RWPE2 (cell line): ENCODE results near the gene TCF23.

ENCODE experiments used
- ATAC-seq: fragments of 200-7000 bp; cut with Tn5 transposase; 3 replicates; pipeline ENCODE4 v1.9.1; 2021; ENCODE audit warnings: low read depth
- DNase-seq: peaks from one replicate; pipeline ENCODE4 v3.0.0-alpha.2; 2020; ENCODE audit warnings: low spot score
- H3K27ac ChIP-seq: fragments of 450-650 bp; 2 replicates; pipeline ENCODE4 v1.5.1; 2017; ENCODE audit warnings: mild to moderate bottlenecking; ENCODE audit not compliant: poor library complexity, severe bottlenecking
- H3K27me3 ChIP-seq: fragments of 250-450 bp; sonication (Bioruptor Pico); 2 replicates; pipeline ENCODE4 v1.5.1; 2021; ENCODE audit warnings: mild to moderate bottlenecking, moderate library complexity; ENCODE audit not compliant: insufficient read depth, poor library complexity, severe bottlenecking
- H3K36me3 ChIP-seq: fragments of 250-450 bp; sonication (Bioruptor Pico); 2 replicates; pipeline ENCODE4 v1.5.1; 2020; ENCODE audit warnings: low read depth, mild to moderate bottlenecking, moderate library complexity
- H3K4me1 ChIP-seq: fragments of 250-450 bp; sonication (Bioruptor Pico); 2 replicates; pipeline ENCODE4 v1.5.1; 2021; ENCODE audit warnings: mild to moderate bottlenecking, moderate library complexity; ENCODE audit not compliant: insufficient read depth, poor library complexity, severe bottlenecking
- H3K4me3 ChIP-seq: fragments of 250-450 bp; sonication (Bioruptor Pico); 2 replicates; pipeline ENCODE4 v1.5.1; 2021; ENCODE audit warnings: mild to moderate bottlenecking, moderate library complexity; ENCODE audit not compliant: severe bottlenecking
- H3K9me3 ChIP-seq: fragments of 250-450 bp; sonication (Bioruptor Pico); 2 replicates; pipeline ENCODE4 v1.5.1; 2021; ENCODE audit warnings: mild to moderate bottlenecking, moderate library complexity; ENCODE audit not compliant: severe bottlenecking
- CTCF ChIP-seq: fragments of 450-650 bp; IDR thresholded peaks from one replicate; pipeline ENCODE4 v1.5.1; 2017; ENCODE audit warnings: mild to moderate bottlenecking, moderate library complexity; ENCODE audit not compliant: poor library complexity, severe bottlenecking

The TCF23 gene

GRCh38 chr2:27178469-27178868, 29.7 kb downstream of the TCF23 start:
- peaks cover 16% of the 10 kb centered on the region for H3K27me3 ChIP-seq
- no peaks in the 10 kb centered on the region for H3K4me1 ChIP-seq
- no peaks in the 10 kb centered on the region for H3K36me3 ChIP-seq
- no peak for DNase-seq
- ATAC-seq = no peak
- TF ChIP-seq CTCF = no peak
- no peak overlapping the region for H3K27ac ChIP-seq
- no peak overlapping the region for H3K4me3 ChIP-seq
- H3K9me3 ChIP-seq = no peaks in the 10 kb centered on the region

- no peak for TF ChIP-seq CTCF
- no peak for ATAC-seq
- Histone ChIP-seq H3K4me1 (no peaks in the 10 kb centered on the region), H3K36me3 (no peaks in the 10 kb centered on the region), H3K9me3 (no peaks in the 10 kb centered on the region), H3K27ac (no peak overlapping the region), H3K27me3 (peaks cover 6% of the 10 kb centered on the region), H3K4me3 (no peak overlapping the region)
- no peak for DNase-seq
Observed at GRCh38 chr2:27179344-27180000, 30.7 kb downstream of the TCF23 start.

- ATAC-seq = no peak
Observed at GRCh38 chr2:27182346-27182745, 33.5 kb downstream of the TCF23 start.

GRCh38 chr2:27184115-27184514, 35.3 kb downstream of the TCF23 start:
- no peaks in the 10 kb centered on the region for H3K9me3 ChIP-seq
- no peak overlapping the region for H3K4me3 ChIP-seq
- ATAC-seq (no peak), DNase-seq (no peak)
- H3K4me1 ChIP-seq = no peaks in the 10 kb centered on the region
- H3K36me3 ChIP-seq = no peaks in the 10 kb centered on the region
- no peak overlapping the region for H3K27ac ChIP-seq
- TF ChIP-seq CTCF = no peak
- H3K27me3 ChIP-seq = no peaks in the 10 kb centered on the region

More at GRCh38 chr2:27182346-27182745, 33.5 kb downstream of the TCF23 start:
- Histone ChIP-seq H3K4me1 (no peaks in the 10 kb centered on the region), H3K4me3 (no peak overlapping the region), H3K27me3 (no peaks in the 10 kb centered on the region), H3K27ac (no peak overlapping the region), H3K9me3 (no peaks in the 10 kb centered on the region), H3K36me3 (no peaks in the 10 kb centered on the region)
- TF ChIP-seq CTCF = no peak
- DNase-seq = no peak

GRCh38 chr2:27185331-27186026, 36.7 kb downstream of the TCF23 start:
- H3K27ac ChIP-seq = no peak overlapping the region

More at GRCh38 chr2:27185331-27186026, 36.7 kb downstream of the TCF23 start:
- Histone ChIP-seq H3K4me3 (no peak overlapping the region), H3K4me1 (no peaks in the 10 kb centered on the region), H3K36me3 (no peaks in the 10 kb centered on the region), H3K9me3 (no peaks in the 10 kb centered on the region), H3K27me3 (no peaks in the 10 kb centered on the region)
- no peak for TF ChIP-seq CTCF
- ATAC-seq (no peak), DNase-seq (no peak)
